RWPE1 (cell line): Measurements from ENCODE around the gene ZSWIM6.

Experiments used
- CTCF ChIA-PET: fragments of 350-600 bp; sonication (Branson Sonifier 250); formaldehyde crosslinking; extraction: SDS; loops from one replicate; lab custom pipeline; 2021; lab: Yijun Ruan, JAX
- POLR2A ChIA-PET: fragments of 400-600 bp; formaldehyde crosslinking; extraction: SDS; loops from one replicate; lab custom pipeline; 2020; ENCODE audit warnings: antibody characterized with exemption; ENCODE audit not compliant: low non-redundant PET; lab: Yijun Ruan, JAX
- DNase-seq: peaks from one replicate; pipeline ENCODE4 v3.0.0; 2012; ENCODE audit warnings: low spot score
- H3K27ac ChIP-seq: fragments of 450-650 bp; 2 replicates; pipeline ENCODE4 v1.5.1; 2017
- TF ChIP-seq, protein P1 (sequence below): fragments of 450-650 bp; conservative IDR thresholded peaks from 2 replicates; pipeline ENCODE4 v1.5.1; 2017; ENCODE audit warnings: low read depth, mild to moderate bottlenecking

The ZSWIM6 gene

GRCh38 chr5:61538722-61539501 is 206.9 kb downstream of the ZSWIM6 start:
- TF ChIP-seq, protein P1, sequence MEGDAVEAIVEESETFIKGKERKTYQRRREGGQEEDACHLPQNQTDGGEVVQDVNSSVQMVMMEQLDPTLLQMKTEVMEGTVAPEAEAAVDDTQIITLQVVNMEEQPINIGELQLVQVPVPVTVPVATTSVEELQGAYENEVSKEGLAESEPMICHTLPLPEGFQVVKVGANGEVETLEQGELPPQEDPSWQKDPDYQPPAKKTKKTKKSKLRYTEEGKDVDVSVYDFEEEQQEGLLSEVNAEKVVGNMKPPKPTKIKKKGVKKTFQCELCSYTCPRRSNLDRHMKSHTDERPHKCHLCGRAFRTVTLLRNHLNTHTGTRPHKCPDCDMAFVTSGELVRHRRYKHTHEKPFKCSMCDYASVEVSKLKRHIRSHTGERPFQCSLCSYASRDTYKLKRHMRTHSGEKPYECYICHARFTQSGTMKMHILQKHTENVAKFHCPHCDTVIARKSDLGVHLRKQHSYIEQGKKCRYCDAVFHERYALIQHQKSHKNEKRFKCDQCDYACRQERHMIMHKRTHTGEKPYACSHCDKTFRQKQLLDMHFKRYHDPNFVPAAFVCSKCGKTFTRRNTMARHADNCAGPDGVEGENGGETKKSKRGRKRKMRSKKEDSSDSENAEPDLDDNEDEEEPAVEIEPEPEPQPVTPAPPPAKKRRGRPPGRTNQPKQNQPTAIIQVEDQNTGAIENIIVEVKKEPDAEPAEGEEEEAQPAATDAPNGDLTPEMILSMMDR: no peak
- peak; percentile 17 for DNase-seq
- ChIA-PET POLR2A (no interaction called here), CTCF (interaction anchor here (0.6 to 0.7 kb wide), 4 partner anchors 598 to 1244 kb away, joined by 3 to 4 read pairs (median 4); no protein-coding TSS in a partner anchor)
- H3K27ac ChIP-seq: no peak overlapping the region

GRCh38 chr5:61549530-61549929 is 217.5 kb downstream of the ZSWIM6 start:
- TF ChIP-seq, protein P1: no peak
- CTCF ChIA-PET: no interaction called here

GRCh38 chr5:61551637-61552313 is 219.7 kb downstream of the ZSWIM6 start:
- no peak for DNase-seq
- POLR2A ChIA-PET: no interaction called here
- CTCF ChIA-PET: interaction anchor here (0.5 kb wide), 1 partner anchor 46 kb away, joined by 4 read pairs; no protein-coding TSS in a partner anchor
- no peak overlapping the region for H3K27ac ChIP-seq
- TF ChIP-seq, protein P1: no peak

More at GRCh38 chr5:61549530-61549929, 217.5 kb downstream of the ZSWIM6 start:
- no peak for DNase-seq
- H3K27ac ChIP-seq: no peak overlapping the region
- POLR2A ChIA-PET: no interaction called here

- no peak for DNase-seq
- H3K27ac ChIP-seq: no peak overlapping the region
- ChIA-PET POLR2A (no interaction called here), CTCF (no interaction called here)
- TF ChIP-seq, protein P1: no peak
These were observed 227.1 kb downstream of the ZSWIM6 start for GRCh38 chr5:61559146-61559545.

DNA sequence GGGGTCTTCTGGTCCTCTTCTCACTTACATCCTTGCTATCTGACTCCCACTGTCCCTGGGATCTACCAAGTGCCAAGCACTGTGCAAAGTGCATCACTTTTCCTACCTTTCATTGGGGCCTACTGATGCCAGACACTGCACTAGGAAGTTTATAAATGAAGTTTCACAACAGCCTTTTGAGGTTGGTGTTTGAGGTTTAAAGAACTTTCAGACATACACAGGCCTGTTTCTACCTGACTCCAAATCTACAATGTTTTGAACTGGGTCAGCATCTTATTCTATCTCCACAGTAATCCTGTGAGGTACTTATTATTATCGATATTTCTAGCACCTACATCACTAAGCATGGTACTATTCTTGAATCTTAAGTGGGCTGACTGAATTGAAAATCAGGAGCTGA is 227.7 kb downstream of the ZSWIM6 start:
- CTCF ChIA-PET: no interaction called here
- POLR2A ChIA-PET: no interaction called here
- TF ChIP-seq, protein P1: no peak
- no peak overlapping the region for H3K27ac ChIP-seq
- no peak for DNase-seq

GRCh38 chr5:61563401-61563800 is 231.3 kb downstream of the ZSWIM6 start:
- POLR2A ChIA-PET: no interaction called here

More at GRCh38 chr5:61563401-61563800, 231.3 kb downstream of the ZSWIM6 start:
- TF ChIP-seq, protein P1: no peak
- H3K27ac ChIP-seq: no peak overlapping the region
- CTCF ChIA-PET: no interaction called here
- no peak for DNase-seq
